ENCODE data around the gene MAD1L1.
"Not testable (repeated sequence)": the region's sequence is repeated elsewhere in the genome, so short reads cannot be mapped to it uniquely, and the experiment has no call there.

MAD1L1 gene

GRCh38 chr7:2000746-2001321, 231.9 kb downstream of the MAD1L1 start:
- no peak for DNase-seq (ENCODE audit: low read depth)
- no peak overlapping the region for H3K4me3 ChIP-seq (ENCODE audit: control insufficient read depth, low read depth, low read length)
- TF ChIP-seq CTCF (conservative IDR thresholded peaks at IDR 0.05; ENCODE audit: control insufficient read depth, insufficient read depth, low read depth, low read length): no peak

GRCh38 chr7:2000153-2000687, 232.5 kb downstream of the MAD1L1 start:
- no peak for TF ChIP-seq CTCF (conservative IDR thresholded peaks at IDR 0.05; ENCODE audit: control insufficient read depth, insufficient read depth, low read depth, low read length)
- no peak for DNase-seq (ENCODE audit: low read depth)

GRCh38 chr7:1999278-1999984, 233.3 kb downstream of the MAD1L1 start:
- no peak for DNase-seq (ENCODE audit: low read depth)
- no peak overlapping the region for H3K4me3 ChIP-seq (ENCODE audit: control insufficient read depth, low read depth, low read length)
- TF ChIP-seq CTCF (conservative IDR thresholded peaks at IDR 0.05; ENCODE audit: control insufficient read depth, insufficient read depth, low read depth, low read length): no peak

More at GRCh38 chr7:2000153-2000687, 232.5 kb downstream of the MAD1L1 start:
- H3K4me3 ChIP-seq (ENCODE audit: control insufficient read depth, low read depth, low read length): no peak overlapping the region

GRCh38 chr7:1998146-1998545, 234.6 kb downstream of the MAD1L1 start:
- H3K4me3 ChIP-seq (ENCODE audit: control insufficient read depth, low read depth, low read length): no peak overlapping the region
- no peak for DNase-seq (ENCODE audit: low read depth)

GRCh38 chr7:1997537-1998076, 235.1 kb downstream of the MAD1L1 start:
- no peak for TF ChIP-seq CTCF (conservative IDR thresholded peaks at IDR 0.05; ENCODE audit: control insufficient read depth, insufficient read depth, low read depth, low read length)
- no peak overlapping the region for H3K4me3 ChIP-seq (ENCODE audit: control insufficient read depth, low read depth, low read length)
- no peak for DNase-seq (ENCODE audit: low read depth)

More at GRCh38 chr7:1998146-1998545, 234.6 kb downstream of the MAD1L1 start:
- no peak for TF ChIP-seq CTCF (conservative IDR thresholded peaks at IDR 0.05; ENCODE audit: control insufficient read depth, insufficient read depth, low read depth, low read length)

- H3K4me3 ChIP-seq (ENCODE audit: control insufficient read depth, low read depth, low read length): no peak overlapping the region
- DNase-seq (ENCODE audit: low read depth): no peak
- no peak for TF ChIP-seq CTCF (conservative IDR thresholded peaks at IDR 0.05; ENCODE audit: control insufficient read depth, insufficient read depth, low read depth, low read length)
Measured at GRCh38 chr7:1996816-1997215, 235.9 kb downstream of the MAD1L1 start.

GRCh38 chr7:1995911-1996420, 236.8 kb downstream of the MAD1L1 start:
- not testable (repeated sequence) for H3K4me3 ChIP-seq (ENCODE audit: control insufficient read depth, low read depth, low read length); DNase-seq (ENCODE audit: low read depth)

All from fibroblast of mammary gland (primary cell).